T-helper 22 cell (primary cell): ENCODE measurements around the gene HSD17B2.
"Not testable (repeated sequence)": the region's sequence is repeated elsewhere in the genome, so short reads cannot be mapped to it uniquely, and the experiment has no call there.

Source experiments
- DNase-seq: peaks from one replicate; pipeline ENCODE4 v3.0.0-alpha.2; 2020; ENCODE audit warnings: low read depth

HSD17B2 gene

DNA sequence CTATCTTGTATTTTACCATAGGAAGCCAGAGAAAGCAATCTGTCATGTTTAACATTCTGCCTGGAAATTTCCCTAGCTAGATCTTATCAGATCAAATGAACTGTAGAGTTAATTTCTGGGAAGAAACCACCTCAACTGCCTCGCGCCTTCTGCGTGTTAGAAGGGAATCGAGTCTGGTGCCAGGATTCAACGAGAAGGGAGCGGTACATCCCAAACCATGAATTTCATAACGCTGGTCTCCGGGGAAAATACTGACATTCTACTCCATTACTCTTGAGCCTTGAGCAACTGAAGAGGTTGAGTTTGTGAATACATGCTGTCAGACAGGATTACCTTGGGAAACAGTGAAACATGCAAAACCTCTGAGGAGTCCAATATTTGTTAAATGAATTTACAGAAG lies 99.8 kb downstream of the HSD17B2 start:
- no peak for DNase-seq

DNA sequence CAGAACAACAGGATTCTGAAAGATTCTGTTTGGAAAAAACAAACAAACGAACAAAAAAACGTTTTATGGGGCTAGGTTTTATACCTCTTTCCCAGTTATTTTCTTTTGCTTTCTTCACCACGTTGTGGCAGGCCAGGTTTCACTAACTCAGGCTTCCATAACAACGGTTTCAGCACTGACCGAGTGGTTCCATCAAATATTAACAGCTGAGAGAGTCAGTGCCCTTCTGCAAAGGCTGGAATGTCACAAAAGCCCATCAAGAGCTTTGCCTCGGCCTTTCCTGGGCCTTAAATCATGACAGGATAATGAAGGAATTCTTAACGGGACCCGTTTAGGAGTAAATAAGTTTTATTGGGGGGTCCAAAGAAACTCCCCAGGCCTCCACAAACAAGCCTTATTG lies 100.8 kb downstream of the HSD17B2 start:
- no peak for DNase-seq

DNA sequence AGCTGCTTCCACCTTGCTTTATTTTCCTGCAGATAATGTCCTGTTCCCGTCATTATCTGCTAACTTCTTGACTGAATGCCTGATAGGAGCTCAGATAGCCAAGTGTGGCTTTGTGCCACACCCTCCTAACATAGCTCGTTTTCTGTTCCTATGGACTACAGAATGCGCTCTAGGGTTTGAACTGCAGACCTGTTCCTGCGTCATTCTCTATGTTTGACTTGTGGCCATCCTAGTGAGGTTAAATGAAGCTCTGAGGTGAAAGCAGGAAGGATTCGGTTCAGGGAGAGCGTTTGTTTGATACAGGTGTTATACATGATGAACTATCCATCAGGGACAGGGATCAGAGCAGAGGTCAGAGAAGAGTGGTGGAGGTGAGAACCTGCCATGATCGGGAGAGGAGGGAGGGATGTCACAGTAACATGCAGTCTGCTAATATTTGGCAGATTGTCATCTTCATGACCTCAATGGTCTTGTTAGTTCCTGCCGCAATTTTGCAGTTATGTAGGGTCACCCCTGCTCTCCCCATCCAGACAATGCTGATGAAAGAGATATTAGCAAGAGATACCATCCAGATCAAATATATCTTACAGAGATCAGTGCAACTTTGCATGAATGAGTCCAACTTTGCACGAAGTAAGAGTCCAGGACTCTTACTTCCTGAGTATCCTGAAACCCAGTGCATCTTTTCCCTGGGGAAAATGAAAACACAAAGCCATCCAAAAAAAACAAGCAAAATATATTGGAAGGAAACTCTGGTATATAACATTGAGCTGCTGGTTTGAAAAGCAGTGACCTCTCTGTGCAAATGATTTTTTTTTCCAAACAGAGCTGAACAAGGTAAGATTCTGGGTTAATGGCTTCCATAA lies 102.1 kb downstream of the HSD17B2 start:
- no peak for DNase-seq

DNA sequence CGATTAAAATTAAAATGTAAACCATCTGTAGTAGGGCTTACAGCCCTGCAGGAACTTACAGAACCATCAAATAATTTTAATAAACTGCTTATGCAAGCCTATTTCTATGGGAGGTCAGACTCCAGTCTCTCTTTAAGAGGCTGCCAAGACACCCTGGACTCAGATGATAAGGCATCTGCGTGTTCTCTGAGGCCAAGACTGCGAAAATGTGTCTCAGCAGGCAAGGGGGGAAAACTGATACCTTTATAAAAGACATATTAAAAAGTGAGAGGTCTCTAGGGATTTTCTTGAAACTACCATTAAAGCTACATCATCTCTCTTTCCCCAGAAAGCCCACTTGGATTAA lies 102.7 kb downstream of the HSD17B2 start:
- DNase-seq: no peak

DNA sequence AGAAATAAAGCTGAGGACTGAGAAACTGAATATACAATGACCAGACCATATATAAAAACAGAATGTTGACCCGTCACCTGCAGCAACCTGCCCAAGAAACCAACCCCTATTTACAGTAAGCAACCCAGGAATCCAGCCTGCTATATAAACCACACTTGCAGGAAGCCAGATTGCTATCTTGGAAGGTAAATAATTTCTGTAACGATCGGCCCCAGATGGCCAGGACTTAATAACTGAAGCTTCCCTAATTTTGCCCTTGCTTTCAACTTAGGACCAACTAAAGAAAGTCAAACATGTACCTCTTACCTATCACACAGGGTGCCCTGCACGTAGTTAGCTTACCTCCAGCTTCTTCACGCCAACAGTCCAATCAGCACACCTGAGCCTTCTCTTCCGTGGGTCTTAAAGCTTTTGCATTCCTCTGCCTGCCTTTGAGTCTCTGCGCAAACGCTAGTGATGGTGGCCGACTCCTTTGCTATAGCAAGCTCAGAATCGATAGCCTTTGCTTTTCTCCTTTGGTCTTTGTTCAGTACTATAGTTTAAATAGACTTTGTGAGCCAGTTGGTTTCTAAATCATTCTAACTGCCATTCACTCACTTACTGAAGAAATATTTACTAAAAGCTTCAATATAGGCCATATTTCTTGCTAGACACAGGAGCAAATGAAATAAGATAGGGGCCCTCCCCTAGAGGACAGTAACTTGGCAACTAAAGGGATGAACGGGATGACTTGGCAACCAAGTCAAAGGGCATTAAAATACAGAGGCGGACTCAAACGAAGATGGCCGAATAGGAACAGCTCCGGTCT lies 103.6 kb downstream of the HSD17B2 start:
- no peak for DNase-seq

GRCh38 chr16:82139286-82139571 lies 104.2 kb downstream of the HSD17B2 start:
- not testable (repeated sequence) for DNase-seq

DNA sequence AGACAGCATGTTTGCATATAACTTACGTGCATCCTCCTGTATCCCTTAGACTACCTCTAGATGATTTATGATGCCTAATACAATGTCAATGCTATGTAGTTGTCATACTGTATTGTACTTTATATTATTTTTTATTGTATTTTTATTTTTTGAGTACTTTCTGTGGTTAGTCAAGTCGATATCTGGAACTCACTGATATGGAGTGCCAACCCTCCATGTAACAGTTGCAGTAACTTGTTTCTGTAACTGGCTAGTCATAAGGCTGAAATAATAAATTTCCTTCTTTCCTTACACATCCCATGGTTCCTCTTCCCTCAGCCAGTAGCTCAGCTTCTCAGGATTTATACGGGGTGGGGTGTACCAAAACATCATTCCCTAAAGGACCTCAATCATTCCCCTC lies 111.5 kb downstream of the HSD17B2 start:
- no peak for DNase-seq

DNA sequence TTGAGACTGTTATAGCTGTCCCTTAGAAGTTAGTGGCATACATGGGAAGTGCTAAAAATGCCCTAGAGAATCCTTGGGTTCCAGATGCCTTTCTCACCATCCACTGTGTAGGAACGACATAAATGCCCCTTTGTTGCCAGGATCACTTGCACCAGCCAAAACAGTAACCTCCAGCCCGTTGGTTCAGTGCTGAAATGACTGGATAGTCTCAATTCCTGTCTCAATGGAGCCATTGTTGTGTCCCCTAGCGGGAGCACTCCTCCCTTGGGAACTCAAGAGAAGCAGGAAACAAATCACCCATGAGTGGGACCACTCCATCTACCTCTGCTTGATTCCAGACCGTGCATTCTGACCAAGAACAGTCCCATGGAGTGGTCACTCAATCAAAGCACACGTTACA lies 111.9 kb downstream of the HSD17B2 start:
- DNase-seq: no peak

GRCh38 chr16:82147546-82147945 lies 112.5 kb downstream of the HSD17B2 start:
- DNase-seq: no peak
